ENCODE data around the gene CD3E.

The CD3E gene

GRCh38 chr11:118277312-118277711 is 27.2 kb upstream of the CD3E start:
- DNase-seq (ENCODE audit: extremely low spot score) = no peak
- CTCF ChIA-PET = interaction anchor here (0.9 to 1.0 kb wide), 2 partner anchors 18 to 79 kb away, joined by 3 to 4 read pairs; no protein-coding TSS in a partner anchor
- POLR2A ChIA-PET = interaction anchor here (0.9 kb wide), 1 partner anchor 25 kb away, joined by 3 read pairs; the partner anchor contains the start of gene MPZL3
- no peak for TF ChIP-seq ZNF384 (IDR thresholded peaks at IDR 0.05)
- TF ChIP-seq FOXK2 (IDR thresholded peaks at IDR 0.05) = no peak
- no peak for TF ChIP-seq FOXA1 (IDR thresholded peaks at IDR 0.05)
- TF ChIP-seq PKNOX1 (IDR thresholded peaks at IDR 0.05) = no peak

GRCh38 chr11:118281284-118281683 is 23.2 kb upstream of the CD3E start:
- DNase-seq (ENCODE audit: extremely low spot score) = no peak
- CTCF ChIA-PET = no interaction called here
- POLR2A ChIA-PET = no interaction called here
- TF ChIP-seq HDGF (IDR thresholded peaks at IDR 0.05; ENCODE audit: borderline replicate concordance) = no peak
- TF ChIP-seq SUZ12 (IDR thresholded peaks at IDR 0.05) = no peak
- no peak for TF ChIP-seq BHLHE40 (IDR thresholded peaks at IDR 0.05; ENCODE audit: borderline replicate concordance)
- no peak for TF ChIP-seq ARNT (IDR thresholded peaks at IDR 0.05)
- TF ChIP-seq TARDBP (IDR thresholded peaks at IDR 0.05) = no peak
- no peak for TF ChIP-seq SP1 (IDR thresholded peaks at IDR 0.05)
- no peak for TF ChIP-seq NFRKB (IDR thresholded peaks at IDR 0.05)
- TF ChIP-seq CTBP1 (IDR thresholded peaks at IDR 0.05; ENCODE audit: borderline replicate concordance) = no peak
- no peak for TF ChIP-seq ELF4 (IDR thresholded peaks at IDR 0.05)
- no peak for TF ChIP-seq FOXK2 (IDR thresholded peaks at IDR 0.05)

GRCh38 chr11:118282606-118283005 is 21.9 kb upstream of the CD3E start:
- CTCF ChIA-PET = no interaction called here
- no peak for DNase-seq (ENCODE audit: extremely low spot score)
- POLR2A ChIA-PET = no interaction called here
- no peak for TF ChIP-seq FOXA1 (IDR thresholded peaks at IDR 0.05)
- no peak for TF ChIP-seq CTBP1 (IDR thresholded peaks at IDR 0.05; ENCODE audit: borderline replicate concordance)
- no peak for TF ChIP-seq ZNF384 (IDR thresholded peaks at IDR 0.05)
- no peak for TF ChIP-seq LEF1 (IDR thresholded peaks at IDR 0.05; ENCODE audit: borderline replicate concordance)
- TF ChIP-seq PKNOX1 (IDR thresholded peaks at IDR 0.05) = no peak
- TF ChIP-seq ELF4 (IDR thresholded peaks at IDR 0.05) = no peak
- TF ChIP-seq SUZ12 (IDR thresholded peaks at IDR 0.05) = no peak
- TF ChIP-seq L3MBTL2 (conservative IDR thresholded peaks at IDR 0.05) = no peak
- TF ChIP-seq SP1 (IDR thresholded peaks at IDR 0.05) = no peak
- TF ChIP-seq TARDBP (IDR thresholded peaks at IDR 0.05) = no peak
- TF ChIP-seq ARNT (IDR thresholded peaks at IDR 0.05) = no peak
- no peak for TF ChIP-seq HDGF (IDR thresholded peaks at IDR 0.05; ENCODE audit: borderline replicate concordance)

GRCh38 chr11:118283037-118283636 is 21.4 kb upstream of the CD3E start:
- ChIA-PET CTCF (no interaction called here), POLR2A (no interaction called here)
- TF ChIP-seq ARNT (IDR thresholded peaks at IDR 0.05) = no peak
- TF ChIP-seq FOXK2 (IDR thresholded peaks at IDR 0.05) = no peak
- no peak for TF ChIP-seq ELF4 (IDR thresholded peaks at IDR 0.05)
- TF ChIP-seq SUZ12 (IDR thresholded peaks at IDR 0.05) = no peak
- no peak for TF ChIP-seq SP1 (IDR thresholded peaks at IDR 0.05)
- no peak for TF ChIP-seq PKNOX1 (IDR thresholded peaks at IDR 0.05)
- TF ChIP-seq LEF1 (IDR thresholded peaks at IDR 0.05; ENCODE audit: borderline replicate concordance) = no peak
- no peak for DNase-seq (ENCODE audit: extremely low spot score)

GRCh38 chr11:118283756-118284350 is 20.7 kb upstream of the CD3E start:
- DNase-seq (ENCODE audit: extremely low spot score) = no peak
- ChIA-PET POLR2A (no interaction called here), CTCF (no interaction called here)
- TF ChIP-seq FOXA1 (IDR thresholded peaks at IDR 0.05) = no peak
- no peak for TF ChIP-seq L3MBTL2 (conservative IDR thresholded peaks at IDR 0.05)
- TF ChIP-seq TARDBP (IDR thresholded peaks at IDR 0.05) = no peak
- TF ChIP-seq FOXM1 (IDR thresholded peaks at IDR 0.05; ENCODE audit: borderline replicate concordance) = no peak
- no peak for TF ChIP-seq BHLHE40 (IDR thresholded peaks at IDR 0.05; ENCODE audit: borderline replicate concordance)
- TF ChIP-seq PKNOX1 (IDR thresholded peaks at IDR 0.05) = no peak
- TF ChIP-seq FOXK2 (IDR thresholded peaks at IDR 0.05) = no peak
- no peak for TF ChIP-seq NFRKB (IDR thresholded peaks at IDR 0.05)
- TF ChIP-seq HDGF (IDR thresholded peaks at IDR 0.05; ENCODE audit: borderline replicate concordance) = no peak

- ChIA-PET POLR2A (no interaction called here), CTCF (no interaction called here)
- TF ChIP-seq FOXA1 (IDR thresholded peaks at IDR 0.05) (no peak), PKNOX1 (IDR thresholded peaks at IDR 0.05) (peak; percentile 15; the same call in 1 of the 2 replicates)
- DNase-seq (ENCODE audit: extremely low spot score) = no peak
These were observed 18.0 kb upstream of the CD3E start for GRCh38 chr11:118286545-118286944.

All from HEK293T (cell line).